H1 (cell line): ENCODE results near the gene CSHL1. TPM values are rescaled to one million over a fixed set of nuclear protein-coding genes. Genes with fewer than 3 reads are reported as not detected.
"Not testable (repeated sequence)": the region's sequence is repeated elsewhere in the genome, so short reads cannot be mapped to it uniquely, and the experiment has no call there.

ENCODE experiments used
- CTCF ChIA-PET: fragments of 300-600 bp; sonication (Branson Sonifier 250); formaldehyde crosslinking; loops from one replicate; lab custom pipeline; 2021; ENCODE audit not compliant: partially characterized antibody; lab: Charles Lee
- POLR2A ChIA-PET: fragments of 300-600 bp; sonication (Branson Sonifier 250); formaldehyde crosslinking; loops from one replicate; lab custom pipeline; 2021; ENCODE audit warnings: inconsistent platforms; ENCODE audit not compliant: partially characterized antibody; lab: Charles Lee
- DNase-seq, 2 experiments: peaks; one replicate each; pipeline versions ENCODE4 v3.0.0 to v3.0.0-alpha.2; 2010 to 2022; ENCODE audit warnings: low spot score in 2 of 2, low read depth in 1 of 2, mixed read lengths in 1 of 2
- FAIRE-seq: peaks from 2 replicates; lab custom pipeline; 2011; peaks lifted over from hg19 to GRCh38; lab: Jason Lieb, UNC
- H2AFZ ChIP-seq: 2 replicates; pipeline ENCODE4 v1.8.1; 2012; ENCODE audit warnings: low read length, inconsistent platforms
- H2AK5ac ChIP-seq: 2 replicates; pipeline ENCODE4 v1.6.1; 2013; ENCODE audit warnings: low read depth, low read length
- H2BK120ac ChIP-seq: replicated peaks from 2 replicates; pipeline ENCODE3; 2013; ENCODE audit warnings: low read depth, low read length, inconsistent platforms
- H2BK12ac ChIP-seq: 2 replicates; pipeline ENCODE4 v1.6.1; 2013; ENCODE audit warnings: low read depth, low read length
- H2BK15ac ChIP-seq: 2 replicates; pipeline ENCODE4 v1.6.1; 2013; ENCODE audit warnings: low read length
- H2BK20ac ChIP-seq: 2 replicates; pipeline ENCODE4 v1.6.1; 2013; ENCODE audit warnings: low read length
- H2BK5ac ChIP-seq: 2 replicates; pipeline ENCODE4 v1.6.1; 2013; ENCODE audit warnings: low read depth, low read length
- H3K14ac ChIP-seq: 2 replicates; pipeline ENCODE4 v1.6.1; 2013; ENCODE audit warnings: inconsistent platforms; ENCODE audit not compliant: insufficient read length
- H3K18ac ChIP-seq: 2 replicates; pipeline ENCODE4 v1.6.1; 2013; ENCODE audit warnings: low read length; ENCODE audit errors: extremely low read depth
- H3K23ac ChIP-seq: 2 replicates; pipeline ENCODE4 v1.6.1; 2013; ENCODE audit warnings: inconsistent platforms; ENCODE audit not compliant: insufficient read length
- H3K23me2 ChIP-seq: 2 replicates; pipeline ENCODE4 v1.6.1; 2013; ENCODE audit warnings: low read depth, low read length
- H3K27ac ChIP-seq: 2 replicates; pipeline ENCODE4 v1.6.1; 2011; ENCODE audit warnings: low read depth, low read length, inconsistent platforms
- H3K27me3 ChIP-seq, 4 experiments: replicated peaks in 1 of 4; 1 replicate in 1 of 4; 2 replicates in 3 of 4; pipeline versions ENCODE4 v1.6.1 to v1.8.1; 2011 to 2013; ENCODE audit warnings: low read length in 3 of 4, mild to moderate bottlenecking in 3 of 4, inconsistent platforms in 2 of 4, mixed read lengths in 2 of 4, moderate library complexity in 1 of 4; ENCODE audit not compliant: control insufficient read depth in 3 of 4, insufficient read depth in 3 of 4; ENCODE audit errors: extremely low read depth in 1 of 4
- H3K36me3 ChIP-seq, 4 experiments: 2 replicates each; pipeline versions ENCODE4 v1.6.1 to v1.8.1; 2011 to 2013; ENCODE audit warnings: mild to moderate bottlenecking in 4 of 4, low read length in 3 of 4, moderate library complexity in 2 of 4, control low read depth in 1 of 4, inconsistent platforms in 1 of 4; ENCODE audit not compliant: insufficient read depth in 4 of 4, control insufficient read depth in 2 of 4
- H3K4ac ChIP-seq: replicated peaks from 2 replicates; pipeline ENCODE3; 2013; ENCODE audit warnings: low read length, low read depth, mixed read lengths, inconsistent platforms; ENCODE audit not compliant: insufficient read length
- H3K4me1 ChIP-seq, 4 experiments: replicated peaks in 1 of 4; 1 replicate in 1 of 4; 2 replicates in 3 of 4; pipeline versions ENCODE4 v1.6.1 to v1.8.1; 2011 to 2013; ENCODE audit warnings: low read length in 3 of 4, inconsistent platforms in 2 of 4, mixed read lengths in 1 of 4; ENCODE audit not compliant: insufficient read depth in 4 of 4, control insufficient read depth in 3 of 4
- H3K4me2 ChIP-seq, 2 experiments: 2 replicates each; pipeline versions ENCODE4 v1.6.1 to v1.8.1; 2011 to 2013; ENCODE audit warnings: low read depth in 2 of 2, low read length in 2 of 2, control low read depth in 1 of 2, inconsistent platforms in 1 of 2, mild to moderate bottlenecking in 1 of 2; ENCODE audit not compliant: insufficient read depth in 1 of 2
- H3K4me3 ChIP-seq, 4 experiments: fragments of 200-600, 300-600 bp in 1 of 4; sonication (generic), shearing (Covaris generic), sonication (Bioruptor Twin) in 1 of 4; 2 replicates each; pipeline versions ENCODE4 v1.5.1 to v1.8.1; 2011 to 2016; ENCODE audit warnings: low read length in 4 of 4, low read depth in 3 of 4, control low read depth in 2 of 4, inconsistent platforms in 2 of 4, mild to moderate bottlenecking in 2 of 4, mixed read lengths in 1 of 4, moderate library complexity in 1 of 4; ENCODE audit not compliant: insufficient read depth in 2 of 4; ENCODE audit errors: extremely low read depth in 1 of 4
- H3K56ac ChIP-seq: replicated peaks from 2 replicates; pipeline ENCODE3; 2013; ENCODE audit warnings: low read depth, mild to moderate bottlenecking, mixed read lengths, low read length, inconsistent platforms; ENCODE audit not compliant: insufficient read length
- H3K79me1 ChIP-seq: 2 replicates; pipeline ENCODE4 v1.6.1; 2013; ENCODE audit warnings: low read depth, low read length, control low read depth
- H3K79me2 ChIP-seq, 2 experiments: 2 replicates each; pipeline versions ENCODE4 v1.6.1 to v1.8.1; 2012 to 2013; ENCODE audit warnings: low read length in 2 of 2, mild to moderate bottlenecking in 2 of 2, inconsistent platforms in 1 of 2; ENCODE audit not compliant: insufficient read depth in 2 of 2, control insufficient read depth in 1 of 2
- H3K9ac ChIP-seq, 4 experiments: replicated peaks in 1 of 4; 1 replicate in 1 of 4; 2 replicates in 3 of 4; pipeline versions ENCODE4 v1.6.1 to v1.8.1; 2011 to 2013; ENCODE audit warnings: low read depth in 3 of 4, low read length in 3 of 4, control low read depth in 2 of 4, mild to moderate bottlenecking in 2 of 4, moderate library complexity in 2 of 4, inconsistent platforms in 1 of 4; ENCODE audit errors: extremely low read depth in 1 of 4
- H3K9me3 ChIP-seq, 2 experiments: 2 replicates each; pipeline versions ENCODE4 v1.6.1 to v1.8.1; 2012 to 2013; ENCODE audit warnings: mild to moderate bottlenecking in 2 of 2, moderate library complexity in 2 of 2, control low read depth in 1 of 2, inconsistent platforms in 1 of 2, low read depth in 1 of 2, low read length in 1 of 2, mixed read lengths in 1 of 2; ENCODE audit not compliant: insufficient read depth in 2 of 2
- H4K20me1 ChIP-seq, 2 experiments: replicated peaks in 1 of 2; 2 replicates each; pipeline versions ENCODE3 to v1.8.1; 2011 to 2013; ENCODE audit warnings: inconsistent platforms in 2 of 2, low read length in 2 of 2, mild to moderate bottlenecking in 1 of 2; ENCODE audit not compliant: insufficient read depth in 2 of 2, control insufficient read depth in 1 of 2
- H4K5ac ChIP-seq: 2 replicates; pipeline ENCODE4 v1.6.1; 2013; ENCODE audit warnings: low read length, low read depth, mixed read lengths, inconsistent platforms; ENCODE audit not compliant: insufficient read length
- H4K8ac ChIP-seq: 2 replicates; pipeline ENCODE4 v1.8.0; 2013; ENCODE audit warnings: mild to moderate bottlenecking, moderate library complexity, low read length, inconsistent platforms; ENCODE audit not compliant: insufficient read depth; ENCODE audit errors: extremely low read depth
- H4K91ac ChIP-seq: replicated peaks from 2 replicates; pipeline ENCODE3; 2013; ENCODE audit warnings: low read length, mixed read lengths, inconsistent platforms; ENCODE audit not compliant: insufficient read length
- WGBS, 2 experiments: shearing (Covaris generic) in 1 of 2; methylation state at CpG; one replicate each; pipeline versions ENCODE4 v1.1.6 to v1.1.7; 2013 to 2015; ENCODE audit warnings: low lambda C conversion rate in 2 of 2, mixed read lengths in 2 of 2, inconsistent platforms in 1 of 2, low coverage in 1 of 2, missing lambda C conversion rate in 1 of 2; ENCODE audit not compliant: insufficient replicate concordance in 2 of 2, insufficient coverage in 1 of 2, insufficient read length in 1 of 2; ENCODE audit errors: extremely low coverage in 1 of 2, missing lambda C conversion rate in 1 of 2; 5-methylcytosine and 5-hydroxymethylcytosine counted together
- polyA plus RNA-seq, 7 experiments: library from polyadenylated mRNA; depleted of rRNA in 3 of 7; stranded (reverse) in 5 of 7; unstranded in 2 of 7; fragments of >200 nt in 5 of 7; fragments of 200-250 nt in 2 of 7; gene quantifications; 1 replicate in 5 of 7; 2 replicates in 1 of 7; 4 replicates in 1 of 7; pipeline versions ENCODE4 v1.2.1 to v1.2.3, GENCODE V29; 2011 to 2013; ENCODE audit warnings: missing spikeins in 2 of 7, mixed read lengths in 2 of 7
- total RNA-seq: library from RNA; stranded (reverse); fragmentation: NEBNext Ultra II Directional; extraction: Animal tissue kit (Norgen Biotek cat#: 25700); gene quantifications from 2 replicates; pipeline ENCODE4 v1.2.1, GENCODE V29; 2021

Gene CSHL1
- total and polyA plus RNA-seq, 2 of the 8 experiments (the other 6 are each of a cell fraction or from before 2014, with no cell fraction given), result not detected

DNA sequence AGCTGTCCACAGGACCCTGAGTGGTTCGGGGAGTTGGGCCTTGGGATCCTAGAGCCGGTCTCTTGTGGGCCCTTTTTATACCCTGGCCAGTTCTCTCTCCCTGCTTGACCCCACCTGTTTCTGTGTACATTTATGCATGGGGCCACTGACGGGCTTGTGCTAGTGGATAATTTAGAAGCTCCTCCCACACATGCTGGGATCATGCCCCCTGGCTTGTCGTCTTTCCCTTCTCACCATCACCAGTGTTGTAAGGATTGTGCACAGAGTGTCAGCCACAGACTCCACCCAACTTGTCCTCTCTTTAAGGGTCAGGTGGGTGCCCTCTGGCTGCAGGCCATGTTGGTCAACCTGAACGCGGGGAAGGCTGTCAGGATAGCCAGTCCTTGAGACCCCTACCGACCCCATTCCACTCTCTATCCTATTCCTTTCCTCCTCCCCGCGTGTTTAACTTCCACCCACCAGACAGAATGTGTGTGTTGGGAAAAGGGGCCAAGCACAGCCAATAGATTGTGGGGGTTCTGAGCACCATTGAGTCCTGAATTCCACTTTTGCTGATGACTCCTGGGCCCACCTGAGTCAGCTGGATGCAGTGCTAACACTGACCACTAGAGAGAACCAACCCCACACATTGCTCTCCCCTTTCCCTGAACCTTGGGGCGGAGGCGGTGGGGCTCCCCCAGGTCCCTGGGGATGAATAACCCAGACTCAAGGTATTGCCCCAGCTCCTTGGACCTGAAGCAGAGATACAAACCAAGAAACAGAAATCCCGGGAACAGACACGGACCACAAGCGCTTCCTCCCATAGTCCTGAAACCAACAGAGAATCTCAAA is 14.3 kb downstream of the CSHL1 start, which contains the start of gene CSH1:
Gene CSH1 (minus strand): TSS at position 51 of the 831 bp plus-strand sequence. CDS start 63 bp downstream, outside the sequence.
- H2BK5ac ChIP-seq, FAIRE-seq, H3K56ac ChIP-seq, POLR2A ChIA-PET, H4K20me1 ChIP-seq, H3K9me3 ChIP-seq, H2BK20ac ChIP-seq, H3K4me1 ChIP-seq, H3K27ac ChIP-seq, H2AK5ac ChIP-seq, H2AFZ ChIP-seq, DNase-seq, H3K9ac ChIP-seq, H3K79me1 ChIP-seq, H3K23ac ChIP-seq, H3K18ac ChIP-seq, H3K36me3 ChIP-seq, H3K14ac ChIP-seq, H2BK120ac ChIP-seq, H3K4me2 ChIP-seq, H3K23me2 ChIP-seq, H2BK12ac ChIP-seq, H2BK15ac ChIP-seq, H3K4me3 ChIP-seq, H3K27me3 ChIP-seq, H4K8ac ChIP-seq, H4K91ac ChIP-seq, H3K4ac ChIP-seq, H3K79me2 ChIP-seq, H4K5ac ChIP-seq: not testable (repeated sequence)
- WGBS, 2 experiments, result 94% methylated on average over 8 of the region's 14 CpGs; no CpG with 5 or more reads in 1 of the 2 experiments
- CTCF ChIA-PET, result interaction anchor here (0.6 to 3.3 kb wide), 10 partner anchors 11 to 166 kb away, joined by 3 to 16 read pairs (median 4); partner anchors contain the start of genes CSHL1 and GH1
